GM12892 (cell line): ENCODE data around the gene ZBTB46.
"Not testable (repeated sequence)": the region's sequence is repeated elsewhere in the genome, so short reads cannot be mapped to it uniquely, and the experiment has no call there.

ENCODE experiments used
- DNase-seq: peaks from one replicate; pipeline ENCODE4 v3.0.0; 2011; ENCODE audit not compliant: insufficient read length
- FAIRE-seq: peaks from 2 replicates; lab custom pipeline; 2011; peaks lifted over from hg19 to GRCh38; lab: Jason Lieb, UNC
- POLR2A ChIP-seq: IDR thresholded peaks from 2 replicates; pipeline ENCODE4 v1.6.1; 2011; ENCODE audit warnings: low read depth, low read length, control low read depth
- POLR2AphosphoS5 ChIP-seq: IDR thresholded peaks from 2 replicates; pipeline ENCODE4 v1.6.1; 2011; ENCODE audit warnings: low read depth, low read length, control low read depth
- TAF1 ChIP-seq: IDR thresholded peaks from 2 replicates; pipeline ENCODE4 v1.6.1; 2011; ENCODE audit warnings: low read depth, mild to moderate bottlenecking, control low read depth, low read length, borderline replicate concordance

ZBTB46 gene

GRCh38 chr20:63855363-63856097 is 24.5 kb upstream of the ZBTB46 start:
- FAIRE-seq (no peak), DNase-seq (no peak)
- TF ChIP-seq TAF1 (no peak), POLR2AphosphoS5 (no peak), POLR2A (no peak)

GRCh38 chr20:63854766-63855362 is 23.8 kb upstream of the ZBTB46 start:
- DNase-seq (no peak), FAIRE-seq (no peak)
- TF ChIP-seq POLR2A (no peak), POLR2AphosphoS5 (no peak), TAF1 (no peak)

DNA sequence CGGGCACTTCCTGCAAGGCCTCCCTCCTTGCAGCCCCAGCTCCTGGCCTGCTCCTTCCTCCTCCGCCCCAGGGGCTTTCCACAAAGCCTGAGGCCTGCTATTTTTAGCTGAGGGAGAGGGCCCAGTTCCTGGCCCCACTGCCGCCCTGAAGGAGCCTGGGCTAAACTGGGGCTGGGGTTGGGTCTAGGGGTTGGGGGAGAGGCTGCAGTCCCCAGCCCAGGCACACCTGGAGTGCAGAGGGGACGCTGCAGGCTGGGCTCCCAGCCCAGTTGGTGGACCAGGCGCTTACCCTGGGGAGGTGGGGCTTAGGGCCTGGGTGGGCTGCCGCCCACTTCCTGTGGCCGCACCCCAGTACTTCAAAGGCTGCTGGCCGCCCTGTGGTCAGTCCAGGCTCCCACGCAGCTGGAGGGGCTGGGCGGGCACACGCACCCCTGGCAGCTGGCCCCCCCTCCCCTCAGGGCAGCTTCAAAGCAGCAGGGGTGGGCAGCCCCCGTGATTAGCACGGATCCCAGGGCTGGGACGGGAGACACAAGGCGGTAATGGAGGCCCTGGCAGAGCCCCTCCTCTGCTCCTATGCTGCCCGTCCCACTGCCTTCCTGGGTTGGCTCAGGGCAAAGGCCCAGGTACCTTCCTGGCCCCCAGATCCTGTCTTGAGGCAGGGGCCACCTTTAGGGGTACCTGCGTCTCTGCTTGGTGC is 23.2 kb upstream of the ZBTB46 start:
- TF ChIP-seq TAF1 (no peak), POLR2A (no peak; the same call in 1 of the 2 replicates), POLR2AphosphoS5 (no peak)
- DNase-seq (no peak), FAIRE-seq (peak; percentile 5)

DNA sequence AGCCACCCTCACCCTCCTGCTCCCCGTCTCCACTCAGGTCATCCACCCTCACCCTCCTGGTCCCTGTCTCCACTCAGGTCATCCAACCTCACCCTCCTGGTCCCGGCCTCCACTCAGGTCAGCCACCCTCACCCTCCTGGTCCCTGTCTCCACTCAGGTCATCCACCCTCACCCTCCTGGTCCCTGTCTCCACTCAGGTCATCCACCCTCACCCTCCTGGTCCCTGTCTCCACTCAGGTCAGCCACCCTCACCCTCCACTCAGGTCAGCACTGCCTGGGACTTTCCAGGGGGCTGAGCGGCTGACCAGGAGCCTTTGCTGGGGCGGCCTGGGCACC is 22.6 kb upstream of the ZBTB46 start:
- peak; percentile 36 for FAIRE-seq
- not testable (repeated sequence) for DNase-seq

GRCh38 chr20:63851548-63851943 is 20.5 kb upstream of the ZBTB46 start:
- not testable (repeated sequence) for DNase-seq, FAIRE-seq

- no peak for TF ChIP-seq POLR2A
- TF ChIP-seq TAF1 = no peak
- peak; percentile 56; the same call in 1 of the 2 replicates for TF ChIP-seq POLR2AphosphoS5
- peak; percentile 96 for DNase-seq
- FAIRE-seq = peak; percentile 81
Measured at GRCh38 chr20:63850689-63851547, 19.9 kb upstream of the ZBTB46 start.

DNA sequence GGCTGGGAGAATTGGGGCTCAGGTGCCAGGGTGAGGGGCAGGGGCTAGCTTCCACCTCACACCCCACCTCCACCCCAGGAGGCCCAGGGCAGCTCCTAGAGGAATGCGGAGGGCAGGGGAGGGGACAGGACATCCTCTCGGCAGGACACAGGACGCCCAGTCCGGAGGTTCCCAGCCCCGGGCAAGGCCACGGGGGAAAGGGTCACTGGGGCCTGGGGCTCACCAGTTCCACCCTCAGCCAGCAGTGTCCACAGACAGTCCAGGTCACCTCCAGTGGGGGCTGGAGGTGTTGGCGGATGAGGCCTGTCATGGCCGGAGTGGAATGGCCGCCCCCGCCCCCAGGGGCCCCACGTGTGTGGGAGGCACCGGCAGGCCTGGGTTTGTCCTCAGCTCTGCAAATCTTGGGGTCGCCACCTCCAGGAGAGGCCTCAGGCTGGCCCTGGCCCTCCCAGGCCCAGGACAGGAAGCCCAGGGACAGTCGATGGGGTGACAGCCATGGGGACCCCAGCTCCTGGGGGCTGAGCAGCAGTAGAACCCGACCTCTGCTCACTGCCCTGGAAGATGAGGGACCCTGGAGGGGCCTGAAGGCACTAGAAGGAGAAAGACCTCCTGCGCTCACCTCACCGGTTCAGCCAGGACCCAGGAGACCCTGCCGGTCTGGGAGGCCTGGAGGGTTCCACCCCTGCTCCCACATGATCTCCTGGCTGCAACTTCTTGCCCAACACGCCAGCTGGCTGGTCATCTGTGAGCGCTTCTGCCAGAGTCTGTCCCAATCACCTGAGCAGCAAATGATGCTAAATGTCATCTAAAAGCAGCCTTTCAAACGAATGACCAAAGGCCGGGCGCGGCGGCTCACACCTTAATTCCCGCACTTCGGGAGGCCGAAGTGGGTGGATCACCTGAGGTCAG is 17.2 kb upstream of the ZBTB46 start:
- FAIRE-seq = no peak
- TF ChIP-seq POLR2A = no peak
- TF ChIP-seq TAF1 = no peak
- TF ChIP-seq POLR2AphosphoS5 = no peak

GRCh38 chr20:63847237-63848002 is 16.4 kb upstream of the ZBTB46 start:
- DNase-seq (no peak), FAIRE-seq (no peak)
- TF ChIP-seq TAF1 (no peak), POLR2A (no peak), POLR2AphosphoS5 (no peak)

More for the DNA sequence above, 17.2 kb upstream of the ZBTB46 start:
- DNase-seq = no peak

DNA sequence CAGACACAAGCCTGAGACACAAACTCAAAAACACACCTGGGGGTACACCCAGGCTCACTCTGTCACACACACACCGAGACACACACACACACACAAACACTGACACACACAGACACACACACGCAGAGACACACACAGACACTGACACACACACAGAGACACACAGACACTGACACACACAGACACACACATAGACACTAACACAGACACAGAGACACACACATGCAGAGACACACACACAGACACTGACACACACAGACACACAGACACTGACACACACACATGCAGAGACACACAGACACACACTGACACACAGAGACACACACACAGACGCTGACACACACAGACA is 15.8 kb upstream of the ZBTB46 start:
- DNase-seq = no peak
- no peak for TF ChIP-seq POLR2AphosphoS5
- TF ChIP-seq TAF1 = no peak
- FAIRE-seq = no peak

- no peak for DNase-seq
- TF ChIP-seq TAF1 = no peak
- no peak for TF ChIP-seq POLR2A
- no peak for TF ChIP-seq POLR2AphosphoS5
- FAIRE-seq = no peak
Measured at GRCh38 chr20:63846128-63846771, 15.2 kb upstream of the ZBTB46 start.
